PFSK-1 (cell line): Measurements from ENCODE around the gene RPL41.

ENCODE experiments used
- FOXP2 ChIP-seq: optimal IDR thresholded peaks from 2 replicates; pipeline ENCODE3; 2011; ENCODE audit warnings: borderline replicate concordance, control low read depth, inconsistent platforms; ENCODE audit not compliant: insufficient read depth; ENCODE audit errors: extremely low read length, extremely low read depth
- POLR2AphosphoS5 ChIP-seq: IDR thresholded peaks from 2 replicates; pipeline ENCODE4 v1.6.1; 2012; ENCODE audit warnings: low read depth, mild to moderate bottlenecking, control low read depth, low read length, moderate library complexity
- REST ChIP-seq, 2 experiments: IDR thresholded peaks; 2 replicates each; pipeline versions ENCODE4 v1.6.1 to v1.8.0; 2011 to 2012; ENCODE audit warnings: low read depth in 2 of 2, low read length in 2 of 2, control low read depth in 1 of 2, inconsistent platforms in 1 of 2, mild to moderate bottlenecking in 1 of 2, moderate library complexity in 1 of 2; ENCODE audit not compliant: insufficient read depth in 1 of 2
- SIN3A ChIP-seq: IDR thresholded peaks from 2 replicates; pipeline ENCODE4 v1.6.1; 2012; ENCODE audit warnings: mild to moderate bottlenecking, low read length, moderate library complexity, borderline replicate concordance; ENCODE audit not compliant: insufficient read depth
- TAF1 ChIP-seq: IDR thresholded peaks from 2 replicates; pipeline ENCODE4 v1.6.1; 2012; ENCODE audit warnings: low read length, control low read depth, borderline replicate concordance; ENCODE audit not compliant: insufficient read depth

Gene RPL41

GRCh38 chr12:56124133-56124532 lies 7.7 kb downstream of the RPL41 start:
- TF ChIP-seq TAF1: no peak
- TF ChIP-seq POLR2AphosphoS5: no peak
- TF ChIP-seq FOXP2: no peak
- TF ChIP-seq SIN3A: no peak
- no peak for TF ChIP-seq REST (IDR thresholded peaks at IDR 0.05; ENCODE audit: insufficient read depth in 1 of 2, low read depth in 2 of 2, low read length in 2 of 2)

GRCh38 chr12:56126732-56127239 lies 10.4 kb downstream of the RPL41 start:
- no peak for TF ChIP-seq FOXP2
- no peak for TF ChIP-seq TAF1
- no peak for TF ChIP-seq POLR2AphosphoS5
- TF ChIP-seq SIN3A: no peak
- TF ChIP-seq REST (IDR thresholded peaks at IDR 0.05; ENCODE audit: insufficient read depth in 1 of 2, low read depth in 2 of 2, low read length in 2 of 2): no peak

GRCh38 chr12:56127485-56127887 lies 11.1 kb downstream of the RPL41 start:
- TF ChIP-seq FOXP2 (no peak), SIN3A (no peak), TAF1 (no peak), REST (IDR thresholded peaks at IDR 0.05; ENCODE audit: insufficient read depth in 1 of 2, low read depth in 2 of 2, low read length in 2 of 2) (no peak), POLR2AphosphoS5 (no peak)

GRCh38 chr12:56127888-56128669 lies 11.6 kb downstream of the RPL41 start, which contains the start of gene ESYT1:
TSS of gene ESYT1 (plus strand) at chr12:56128267. CDS start at chr12:56128320, 53 bp downstream.
- TF ChIP-seq SIN3A (peak; percentile 20; the same call in 1 of the 2 replicates), POLR2AphosphoS5 (peak; percentile 90), REST (IDR thresholded peaks at IDR 0.05; ENCODE audit: insufficient read depth in 1 of 2, low read depth in 2 of 2, low read length in 2 of 2) (peak in 1 of 2 experiments; percentile 31; a peak in 1 of 4 replicates), FOXP2 (no peak), TAF1 (peak; percentile 87; the same call in 1 of the 2 replicates)
